DOHH2 (cell line): ENCODE results near the gene COL12A1.

Experiments
- CTCF ChIP-seq: fragments of 200-600 bp; sonication (generic); IDR thresholded peaks from one replicate; pipeline ENCODE4 v1.5.1; 2014; ENCODE audit warnings: antibody characterized with exemption, mild to moderate bottlenecking, low read depth, low read length; ENCODE audit not compliant: poor library complexity, severe bottlenecking
- EZH2phosphoT487 ChIP-seq: fragments of 200-600 bp; sonication (generic); IDR thresholded peaks from 2 replicates; pipeline ENCODE4 v1.6.1; 2017; ENCODE audit warnings: borderline replicate concordance, mild to moderate bottlenecking, antibody characterized with exemption, low read length, moderate library complexity, mixed read lengths

GRCh38 chr6:75169689-75170586 lies 35.9 kb downstream of the COL12A1 start:
- TF ChIP-seq CTCF: no peak
- TF ChIP-seq EZH2phosphoT487: no peak
